Testis (tissue), 3 donors: ENCODE measurements around the gene POPDC2. TPM values are rescaled to one million over a fixed set of nuclear protein-coding genes. Genes with fewer than 3 reads are reported as not detected.

Experiments
- DNase-seq: peaks from one replicate; pipeline ENCODE4 v3.0.0-alpha.2; 2019
- H3K27ac ChIP-seq, 2 donors: fragments of 200-600 bp; sonication (generic); one replicate each; pipeline ENCODE4 v1.5.1; 2019
- H3K27me3 ChIP-seq: fragments of 200-600 bp; sonication (generic); one replicate; pipeline ENCODE4 v1.5.1; 2019
- H3K36me3 ChIP-seq: fragments of 200-600 bp; sonication (generic); one replicate; pipeline ENCODE4 v1.5.1; 2017; ENCODE audit warnings: low read depth; ENCODE audit errors: missing control alignments
- H3K4me1 ChIP-seq: fragments of 200-600 bp; sonication (generic); one replicate; pipeline ENCODE4 v1.5.1; 2019
- H3K4me3 ChIP-seq, 2 donors: fragments of 200-600 bp; sonication (generic); one replicate each; pipeline ENCODE4 v1.5.1; 2017 to 2019
- H3K9me3 ChIP-seq: fragments of 200-600 bp; sonication (generic); one replicate; pipeline ENCODE4 v1.5.1; 2017
- CTCF ChIP-seq, 3 experiments: fragments of 450-650 bp in 2 of 3; fragments of 200-600 bp in 1 of 3; sonication (generic) in 1 of 3; IDR thresholded peaks; one replicate each; pipeline ENCODE4 v1.5.1; 2016 to 2019; ENCODE audit warnings: antibody characterized with exemption in 3 of 3, mild to moderate bottlenecking in 2 of 3, moderate library complexity in 1 of 3
- POLR2A ChIP-seq: fragments of 450-650 bp; IDR thresholded peaks from one replicate; pipeline ENCODE4 v1.6.1; 2017; ENCODE audit warnings: antibody characterized with exemption, mild to moderate bottlenecking, moderate library complexity
- WGBS, 2 donors: methylation state at CpG; one replicate each; pipeline ENCODE4 v1.1.5; 2018; 5-methylcytosine and 5-hydroxymethylcytosine counted together
- intact Hi-C: fragments of 100-400 bp; cut with DNase I; formaldehyde crosslinking; loops from one replicate; pipeline ENCODE4 v1.15.1; 2023; ENCODE audit warnings: low total_unique reads
- polyA plus RNA-seq: library from polyadenylated mRNA; stranded (reverse); fragments of 350-450 nt; fragmentation: Illumina TruSeq; extraction: RNeasy Lipid Tissue Mini Kit (QIAGEN cat#74804); gene quantifications from one replicate; pipeline ENCODE4 v1.2.3, GENCODE V29; 2014; ENCODE audit warnings: low read depth, low replicate concordance; ENCODE audit not compliant: insufficient read depth
- total RNA-seq, 2 donors: library from RNA; depleted of rRNA; stranded (reverse); fragments of >200 nt; gene quantifications; one replicate each; pipeline ENCODE4 v1.2.3, GENCODE V29; 2016

POPDC2 gene
- total and polyA plus RNA-seq, 3 donors from 2014 or later = 4.1 to 8.0 (median 5.7) TPM

DNA sequence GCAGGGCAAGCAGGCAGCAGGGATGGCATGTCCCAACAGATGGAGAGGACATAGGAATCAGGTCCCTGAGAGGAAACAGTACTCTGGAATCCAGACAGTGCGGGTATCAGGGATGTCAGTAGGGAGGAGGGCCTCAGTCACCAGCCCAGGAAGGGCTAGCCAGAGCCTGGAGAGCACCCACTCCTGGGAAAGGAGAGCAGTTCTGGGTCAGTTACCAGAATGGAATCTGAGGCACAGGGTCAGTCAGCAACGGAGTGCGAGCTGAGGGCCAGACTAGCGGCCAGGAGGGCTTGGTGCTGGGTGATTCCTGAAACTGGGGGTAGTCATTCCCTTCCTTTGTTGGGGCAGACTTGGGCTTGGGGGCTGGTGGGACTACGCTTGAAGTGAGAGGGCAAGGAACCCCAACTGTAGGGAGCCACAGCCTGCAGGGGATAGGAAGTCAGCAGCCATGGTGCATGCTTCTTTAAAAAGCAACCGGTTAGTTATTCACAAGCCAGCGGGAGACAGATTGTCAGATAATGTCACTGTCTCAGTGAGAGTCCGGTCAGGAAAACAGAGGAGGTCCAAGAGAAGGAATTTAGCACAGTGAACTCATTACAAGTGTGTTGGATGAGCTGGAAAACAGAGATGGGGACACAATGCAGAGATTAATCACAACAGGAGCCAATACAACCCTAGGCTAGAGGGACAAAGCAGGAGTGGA is 34.8 kb downstream of the POPDC2 start:
- no peak for DNase-seq
- no peak for TF ChIP-seq POLR2A
- Histone ChIP-seq H3K4me1 (peaks cover 6% of the 10 kb centered on the region), H3K27me3 (no peaks in the 10 kb centered on the region), H3K27ac (no peak overlapping the region), H3K4me3 (no peak overlapping the region), H3K36me3 (no peaks in the 10 kb centered on the region), H3K9me3 (no peaks in the 10 kb centered on the region)
- WGBS, 2 donors = 77 to 84% methylated on average over 6 to 8 of the region's 8 CpGs
- intact Hi-C loops = no loop called here

DNA sequence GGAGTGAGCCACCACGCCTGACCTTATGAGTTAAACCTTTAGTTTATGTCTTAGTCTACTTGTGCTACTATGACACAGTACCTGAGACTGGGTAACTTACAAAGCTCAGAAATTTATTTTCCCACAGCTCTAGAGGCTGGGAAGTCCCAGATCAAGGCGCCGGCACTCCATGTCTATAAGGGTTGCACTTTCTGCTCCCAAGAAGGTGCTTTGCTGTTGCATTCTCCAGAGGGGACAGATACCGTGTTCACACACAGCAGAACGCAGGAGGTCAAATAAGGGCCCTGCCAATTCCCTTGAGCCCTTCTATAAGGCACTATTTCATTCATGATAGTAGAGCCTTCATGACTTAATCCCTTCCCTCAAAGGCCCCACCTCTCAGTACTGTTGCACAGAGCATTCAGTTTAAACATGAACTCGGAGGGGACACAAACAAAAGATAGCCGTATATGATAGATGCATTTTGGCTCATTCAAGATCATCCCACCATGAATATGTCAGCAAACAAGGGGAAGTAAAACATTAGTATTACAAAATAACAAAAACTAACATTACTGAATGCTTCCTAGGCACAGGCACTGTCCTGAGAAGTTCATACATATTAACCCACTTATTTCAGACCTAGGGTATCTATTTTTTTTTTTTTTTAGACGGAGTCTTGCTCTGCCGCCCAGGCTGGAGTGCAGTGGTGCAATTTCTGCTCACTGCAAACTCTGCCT is 36.2 kb downstream of the POPDC2 start:
- no peaks in the 10 kb centered on the region for H3K9me3 ChIP-seq
- no peaks in the 10 kb centered on the region for H3K4me1 ChIP-seq
- H3K36me3 ChIP-seq = no peaks in the 10 kb centered on the region
- no peaks in the 10 kb centered on the region for H3K27me3 ChIP-seq
- intact Hi-C loops = no loop called here
- no peak overlapping the region for H3K27ac ChIP-seq
- WGBS, 2 donors = 93 to 94% methylated on average over 9 of the region's 9 CpGs
- TF ChIP-seq CTCF (IDR thresholded peaks at IDR 0.05) = no peak
- TF ChIP-seq POLR2A = no peak
- no peak overlapping the region for H3K4me3 ChIP-seq
- DNase-seq = no peak

GRCh38 chr3:119620899-119621298 is 39.5 kb downstream of the POPDC2 start:
- Histone ChIP-seq H3K9me3 (no peaks in the 10 kb centered on the region), H3K36me3 (no peaks in the 10 kb centered on the region), H3K27me3 (no peaks in the 10 kb centered on the region), H3K4me1 (no peaks in the 10 kb centered on the region), H3K4me3 (no peak overlapping the region), H3K27ac (no peak overlapping the region)
- DNase-seq = no peak
- TF ChIP-seq POLR2A = no peak
- TF ChIP-seq CTCF (IDR thresholded peaks at IDR 0.05) = no peak
- WGBS, 2 donors = 87 to 91% methylated on average over 5 of the region's 5 CpGs
- intact Hi-C loops = no loop called here

DNA sequence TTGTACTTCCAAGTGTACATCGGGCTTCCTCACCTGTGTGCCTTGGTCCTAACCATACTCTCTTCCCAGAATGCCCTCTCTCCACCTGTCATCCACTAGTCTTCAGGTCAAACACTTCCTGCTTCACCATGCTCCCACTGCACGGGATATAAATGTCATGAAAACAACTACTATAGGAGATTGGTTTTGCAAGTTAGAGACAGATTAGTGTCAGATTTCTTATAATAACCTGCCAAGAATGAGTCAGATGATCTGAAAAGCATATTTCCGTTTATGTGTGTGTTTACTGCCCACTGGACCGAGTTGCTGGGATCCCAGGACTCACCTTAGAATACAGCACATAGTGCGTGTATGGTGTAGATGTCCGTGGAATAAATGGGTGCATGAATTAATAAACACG is 41.3 kb downstream of the POPDC2 start:
- no peak overlapping the region for H3K27ac ChIP-seq
- intact Hi-C loops = no loop called here
- no peaks in the 10 kb centered on the region for H3K9me3 ChIP-seq
- no peaks in the 10 kb centered on the region for H3K27me3 ChIP-seq
- DNase-seq = no peak
- no peak overlapping the region for H3K4me3 ChIP-seq
- no peaks in the 10 kb centered on the region for H3K4me1 ChIP-seq
- no peaks in the 10 kb centered on the region for H3K36me3 ChIP-seq
- WGBS, 2 donors = 84 to 88% methylated on average over 7 of the region's 7 CpGs
- TF ChIP-seq POLR2A (no peak), CTCF (IDR thresholded peaks at IDR 0.05) (no peak)

- H3K4me3 ChIP-seq = no peak overlapping the region
- no peak for TF ChIP-seq POLR2A
- no peak for TF ChIP-seq CTCF (IDR thresholded peaks at IDR 0.05)
- no peaks in the 10 kb centered on the region for H3K9me3 ChIP-seq
- H3K4me1 ChIP-seq = no peaks in the 10 kb centered on the region
- no peaks in the 10 kb centered on the region for H3K36me3 ChIP-seq
- no peaks in the 10 kb centered on the region for H3K27me3 ChIP-seq
- WGBS, 2 donors = 66 to 87% methylated on average over 4 of the region's 4 CpGs
- no peak overlapping the region for H3K27ac ChIP-seq
- intact Hi-C loops = no loop called here
- no peak for DNase-seq
These were observed 44.3 kb downstream of the POPDC2 start for GRCh38 chr3:119616056-119616455.
